ENCODE data around the gene ADORA2A. TPM values are rescaled to one million over a fixed set of nuclear protein-coding genes. Genes with fewer than 3 reads are reported as not detected.

Gene ADORA2A
- total and polyA plus RNA-seq, 10 of the 15 experiments (the other 5 are each of a cell fraction or from before 2014, with no cell fraction given), result 0.69 to 31.2 (median 18.3) TPM

DNA sequence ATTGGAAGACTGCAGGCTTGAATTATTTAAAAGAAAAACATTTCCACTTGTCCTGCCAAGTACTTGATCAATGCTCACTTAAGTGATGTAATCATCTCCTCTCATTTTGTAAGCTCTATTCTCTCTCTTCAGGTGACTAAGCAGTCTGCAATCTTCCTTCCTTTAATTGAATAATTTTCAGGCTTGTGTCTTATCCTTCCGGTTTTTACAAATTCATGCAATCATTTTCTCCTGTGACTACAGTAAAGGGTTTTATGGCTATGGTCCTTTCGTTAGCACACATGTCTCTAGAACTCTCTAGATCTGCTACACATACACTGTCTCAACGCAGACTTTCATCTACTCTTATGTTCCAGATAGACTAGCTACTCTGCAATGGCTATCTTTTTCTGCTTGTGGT lies 55.2 kb downstream of the ADORA2A start:
- Histone ChIP-seq H3K79me2 (ENCODE audit: control insufficient read depth, insufficient read depth, low read length) (no peaks in the 10 kb centered on the region), H3K27ac (ENCODE audit: control insufficient read depth, insufficient read depth) (no peak overlapping the region), H3K9me3 (replicated peaks; ENCODE audit: control insufficient read depth, insufficient read depth, low read length) (no peaks in the 10 kb centered on the region), H3K4me3 (no peak overlapping the region), H3K27me3 (replicated peaks in 1 of 2; ENCODE audit: control insufficient read depth in 2 of 2, insufficient read depth in 2 of 2, low read length in 1 of 2) (no peaks in the 10 kb centered on the region), H3K4me2 (ENCODE audit: control insufficient read depth, insufficient read depth) (no peak overlapping the region), H3K9ac (ENCODE audit: control insufficient read depth, insufficient read depth, low read length) (no peak overlapping the region), H3K36me3 (ENCODE audit: control insufficient read depth in 2 of 2, insufficient read depth in 2 of 2, low read length in 1 of 2) (no peaks in the 10 kb centered on the region), H3K4me1 (ENCODE audit: control insufficient read depth, insufficient read depth, low read length) (no peaks in the 10 kb centered on the region), H2AFZ (ENCODE audit: control insufficient read depth, low read depth, low read length) (no peak overlapping the region), H4K20me1 (ENCODE audit: control insufficient read depth, insufficient read depth) (no peaks in the 10 kb centered on the region)
- no TSS peak for BruUV-seq (replicated peaks)
- DNase-seq (ENCODE audit: low read depth, low spot score) (no peak), ATAC-seq (no peak), FAIRE-seq (no peak)
- in situ Hi-C loops (cut with MboI), result no loop called here
- 65% methylated on average over 3 of the region's 3 CpGs for WGBS (ENCODE audit: insufficient coverage, insufficient replicate concordance, low lambda C conversion rate, missing lambda C conversion rate)
- ChIA-PET POLR2A (no interaction called here), RAD21 (ENCODE audit: unreplicated experiment) (interaction anchor here (0.9 to 1.4 kb wide), 2 partner anchors 20 to 48 kb away, joined by 4 to 5 read pairs; no protein-coding TSS in a partner anchor), CTCF (interaction anchor here (0.6 to 2.3 kb wide), 8 partner anchors 15 to 158 kb away, joined by 3 to 7 read pairs (median 4); no protein-coding TSS in a partner anchor), SMC1A (ENCODE audit: uncharacterized antibody, unreplicated experiment) (interaction anchor here (0.8 to 2.3 kb wide), 4 partner anchors 11 to 20 kb away, joined by 3 to 5 read pairs (median 5); no protein-coding TSS in a partner anchor)
- TF ChIP-seq, protein P1, sequence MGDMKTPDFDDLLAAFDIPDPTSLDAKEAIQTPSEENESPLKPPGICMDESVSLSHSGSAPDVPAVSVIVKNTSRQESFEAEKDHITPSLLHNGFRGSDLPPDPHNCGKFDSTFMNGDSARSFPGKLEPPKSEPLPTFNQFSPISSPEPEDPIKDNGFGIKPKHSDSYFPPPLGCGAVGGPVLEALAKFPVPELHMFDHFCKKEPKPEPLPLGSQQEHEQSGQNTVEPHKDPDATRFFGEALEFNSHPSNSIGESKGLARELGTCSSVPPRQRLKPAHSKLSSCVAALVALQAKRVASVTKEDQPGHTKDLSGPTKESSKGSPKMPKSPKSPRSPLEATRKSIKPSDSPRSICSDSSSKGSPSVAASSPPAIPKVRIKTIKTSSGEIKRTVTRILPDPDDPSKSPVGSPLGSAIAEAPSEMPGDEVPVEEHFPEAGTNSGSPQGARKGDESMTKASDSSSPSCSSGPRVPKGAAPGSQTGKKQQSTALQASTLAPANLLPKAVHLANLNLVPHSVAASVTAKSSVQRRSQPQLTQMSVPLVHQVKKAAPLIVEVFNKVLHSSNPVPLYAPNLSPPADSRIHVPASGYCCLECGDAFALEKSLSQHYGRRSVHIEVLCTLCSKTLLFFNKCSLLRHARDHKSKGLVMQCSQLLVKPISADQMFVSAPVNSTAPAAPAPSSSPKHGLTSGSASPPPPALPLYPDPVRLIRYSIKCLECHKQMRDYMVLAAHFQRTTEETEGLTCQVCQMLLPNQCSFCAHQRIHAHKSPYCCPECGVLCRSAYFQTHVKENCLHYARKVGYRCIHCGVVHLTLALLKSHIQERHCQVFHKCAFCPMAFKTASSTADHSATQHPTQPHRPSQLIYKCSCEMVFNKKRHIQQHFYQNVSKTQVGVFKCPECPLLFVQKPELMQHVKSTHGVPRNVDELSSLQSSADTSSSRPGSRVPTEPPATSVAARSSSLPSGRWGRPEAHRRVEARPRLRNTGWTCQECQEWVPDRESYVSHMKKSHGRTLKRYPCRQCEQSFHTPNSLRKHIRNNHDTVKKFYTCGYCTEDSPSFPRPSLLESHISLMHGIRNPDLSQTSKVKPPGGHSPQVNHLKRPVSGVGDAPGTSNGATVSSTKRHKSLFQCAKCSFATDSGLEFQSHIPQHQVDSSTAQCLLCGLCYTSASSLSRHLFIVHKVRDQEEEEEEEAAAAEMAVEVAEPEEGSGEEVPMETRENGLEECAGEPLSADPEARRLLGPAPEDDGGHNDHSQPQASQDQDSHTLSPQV (IDR thresholded peaks at IDR 0.05), result no peak
- no peak for TF ChIP-seq KDM1A (IDR thresholded peaks at IDR 0.05; ENCODE audit: borderline replicate concordance)
- no peak for TF ChIP-seq POLR2AphosphoS2 (IDR thresholded peaks at IDR 0.05; ENCODE audit: low read depth, low read length)
- intact Hi-C loops (cut with micrococcal nuclease; ENCODE audit: unreplicated experiment), result no loop called here
